Measurements from ENCODE around the gene SPACA4. TPM values are rescaled to one million over a fixed set of nuclear protein-coding genes. Genes with fewer than 3 reads are reported as not detected.

SPACA4 gene
- total and polyA plus RNA-seq, 9 of the 15 experiments (the other 6 are each of a cell fraction or from before 2014, with no cell fraction given): not detected

DNA sequence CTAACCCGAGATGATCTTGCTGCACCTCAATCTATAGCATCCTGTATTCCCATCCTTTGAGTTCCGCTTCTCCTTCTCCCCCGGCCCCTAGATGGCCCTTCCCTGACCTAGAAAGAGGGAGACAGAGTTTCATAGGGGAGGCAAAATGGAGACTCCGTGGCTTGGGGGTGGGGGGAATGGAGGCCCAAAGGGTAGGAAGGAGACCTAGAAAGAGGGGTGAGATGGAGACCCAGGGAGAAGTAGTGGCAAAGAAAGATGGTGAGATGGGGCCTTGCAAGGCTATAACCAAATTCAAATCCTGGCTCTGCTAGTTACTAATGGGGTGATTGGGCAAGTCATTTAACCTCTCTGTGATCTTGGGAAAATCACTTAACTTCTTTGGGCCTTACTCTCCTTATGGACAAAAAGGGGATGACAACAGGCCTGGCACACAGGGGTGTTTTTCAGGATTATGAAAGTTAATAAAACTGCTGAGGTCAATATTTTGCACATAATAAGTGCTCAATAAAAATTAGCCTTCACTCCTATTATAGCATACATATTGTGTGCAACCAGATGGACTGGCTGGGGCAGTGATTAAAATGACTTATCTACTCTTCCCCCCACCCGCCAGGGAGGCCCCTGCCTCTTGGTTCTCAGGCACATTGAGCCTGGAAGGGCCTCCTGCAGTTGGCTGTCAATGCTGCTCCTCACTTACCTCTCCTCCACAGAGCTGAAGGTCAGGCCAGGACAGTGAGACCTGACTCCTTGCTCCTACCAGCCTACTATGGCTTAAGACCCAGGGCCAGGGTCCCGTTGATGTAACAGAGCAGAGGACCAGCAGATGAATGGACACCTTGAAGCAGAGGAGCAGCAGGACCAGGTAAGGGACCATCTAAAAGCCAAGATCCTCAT is 13.4 kb downstream of the SPACA4 start (continued):
- TF ChIP-seq BRF1 (IDR thresholded peaks at IDR 0.05; ENCODE audit: borderline replicate concordance, extremely low read depth, insufficient read length) (no peak), XRCC3 (IDR thresholded peaks at IDR 0.05) (no peak), LARP7 (IDR thresholded peaks at IDR 0.05) (peak; percentile 63; the same call in 1 of the 2 replicates), PML (IDR thresholded peaks at IDR 0.05; ENCODE audit: low read length) (no peak), CTBP1 (IDR thresholded peaks at IDR 0.05; ENCODE audit: borderline replicate concordance) (no peak)
- TF ChIP-seq, protein P1, sequence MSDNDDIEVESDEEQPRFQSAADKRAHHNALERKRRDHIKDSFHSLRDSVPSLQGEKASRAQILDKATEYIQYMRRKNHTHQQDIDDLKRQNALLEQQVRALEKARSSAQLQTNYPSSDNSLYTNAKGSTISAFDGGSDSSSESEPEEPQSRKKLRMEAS (CRISPR knock-in tag; IDR thresholded peaks at IDR 0.05): no peak
- TF ChIP-seq, protein P2, sequence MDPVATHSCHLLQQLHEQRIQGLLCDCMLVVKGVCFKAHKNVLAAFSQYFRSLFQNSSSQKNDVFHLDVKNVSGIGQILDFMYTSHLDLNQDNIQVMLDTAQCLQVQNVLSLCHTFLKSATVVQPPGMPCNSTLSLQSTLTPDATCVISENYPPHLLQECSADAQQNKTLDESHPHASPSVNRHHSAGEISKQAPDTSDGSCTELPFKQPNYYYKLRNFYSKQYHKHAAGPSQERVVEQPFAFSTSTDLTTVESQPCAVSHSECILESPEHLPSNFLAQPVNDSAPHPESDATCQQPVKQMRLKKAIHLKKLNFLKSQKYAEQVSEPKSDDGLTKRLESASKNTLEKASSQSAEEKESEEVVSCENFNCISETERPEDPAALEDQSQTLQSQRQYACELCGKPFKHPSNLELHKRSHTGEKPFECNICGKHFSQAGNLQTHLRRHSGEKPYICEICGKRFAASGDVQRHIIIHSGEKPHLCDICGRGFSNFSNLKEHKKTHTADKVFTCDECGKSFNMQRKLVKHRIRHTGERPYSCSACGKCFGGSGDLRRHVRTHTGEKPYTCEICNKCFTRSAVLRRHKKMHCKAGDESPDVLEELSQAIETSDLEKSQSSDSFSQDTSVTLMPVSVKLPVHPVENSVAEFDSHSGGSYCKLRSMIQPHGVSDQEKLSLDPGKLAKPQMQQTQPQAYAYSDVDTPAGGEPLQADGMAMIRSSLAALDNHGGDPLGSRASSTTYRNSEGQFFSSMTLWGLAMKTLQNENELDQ (CRISPR knock-in tag; IDR thresholded peaks at IDR 0.05; ENCODE audit: borderline replicate concordance): no peak
